Stomach (tissue), 4 donors: ENCODE data around the gene STRIP2.

ENCODE experiments used
- CTCF ChIP-seq, 7 experiments: fragments of 450-650 bp in 4 of 7; fragments of 200-600 bp in 3 of 7; sonication (generic) in 3 of 7; IDR thresholded peaks; one replicate each; pipeline ENCODE4 v1.5.1; 2016 to 2019; ENCODE audit warnings: antibody characterized with exemption in 7 of 7, control low read depth in 2 of 7, mild to moderate bottlenecking in 1 of 7
- POLR2A ChIP-seq, 4 donors: fragments of 450-650 bp; IDR thresholded peaks; one replicate each; pipeline ENCODE4 v1.6.1; 2016; ENCODE audit warnings: antibody characterized with exemption in 4 of 4, control low read depth in 2 of 4, mild to moderate bottlenecking in 1 of 4, moderate library complexity in 1 of 4
- POLR2AphosphoS5 ChIP-seq, 3 donors: sonication (generic); formaldehyde crosslinking; IDR thresholded peaks; one replicate each; pipeline ENCODE4 v1.6.1; 2016; ENCODE audit warnings: antibody characterized with exemption in 3 of 3

- no peak for TF ChIP-seq CTCF (IDR thresholded peaks at IDR 0.05)
- TF ChIP-seq POLR2A (IDR thresholded peaks at IDR 0.05) = no peak
- no peak for TF ChIP-seq POLR2AphosphoS5 (IDR thresholded peaks at IDR 0.05)
Measured at GRCh38 chr7:129461809-129462208, 27.6 kb downstream of the STRIP2 start.
